Frontal cortex (tissue), 4 donors: ENCODE measurements around the gene MSH3. TPM values are rescaled to one million over a fixed set of nuclear protein-coding genes. Genes with fewer than 3 reads are reported as not detected.
"Not testable (repeated sequence)": the region's sequence is repeated elsewhere in the genome, so short reads cannot be mapped to it uniquely, and the experiment has no call there.

ENCODE experiments used
- DNase-seq, 2 donors: peaks; one replicate each; pipeline ENCODE4 v3.0.0; 2012; ENCODE audit warnings: low spot score in 2 of 2
- FAIRE-seq: peaks from 2 replicates; lab custom pipeline; 2012; peaks lifted over from hg19 to GRCh38; lab: Jason Lieb, UNC
- total RNA-seq: library from RNA; depleted of rRNA; stranded (reverse); fragments of >200 nt; gene quantifications from one replicate; pipeline ENCODE4 v1.2.3, GENCODE V29; 2014
- donor health status: control.
- donor health status: control.
- donor health status: control.

The MSH3 gene
- total RNA-seq, 1 donor from 2014 or later = 32.6 TPM

GRCh38 chr5:80781356-80781755 is 126.9 kb downstream of the MSH3 start:
- FAIRE-seq (no peak), DNase-seq (no peak)

GRCh38 chr5:80782626-80783025 is 128.2 kb downstream of the MSH3 start:
- no peak for DNase-seq
- no peak for FAIRE-seq

DNA sequence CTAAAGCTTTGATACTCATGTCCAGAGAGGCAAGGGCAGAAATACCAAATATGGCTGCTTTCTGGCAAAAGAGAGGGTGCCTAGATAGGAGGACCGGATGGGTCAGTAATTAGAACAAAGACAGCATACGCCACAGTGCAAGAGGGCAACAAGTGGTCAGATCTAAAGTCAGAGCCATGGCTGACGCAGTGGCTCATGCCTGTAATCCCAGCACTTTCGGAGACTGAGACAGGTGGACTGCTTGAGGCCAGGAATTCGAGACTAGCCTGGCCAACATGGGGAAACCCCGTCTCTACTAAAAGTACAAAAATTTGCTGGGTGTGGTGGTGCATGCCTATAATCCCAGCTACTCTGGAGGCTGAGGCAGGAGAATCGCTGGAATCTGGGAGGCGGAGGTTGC is 129.3 kb downstream of the MSH3 start:
- not testable (repeated sequence) for DNase-seq, FAIRE-seq

DNA sequence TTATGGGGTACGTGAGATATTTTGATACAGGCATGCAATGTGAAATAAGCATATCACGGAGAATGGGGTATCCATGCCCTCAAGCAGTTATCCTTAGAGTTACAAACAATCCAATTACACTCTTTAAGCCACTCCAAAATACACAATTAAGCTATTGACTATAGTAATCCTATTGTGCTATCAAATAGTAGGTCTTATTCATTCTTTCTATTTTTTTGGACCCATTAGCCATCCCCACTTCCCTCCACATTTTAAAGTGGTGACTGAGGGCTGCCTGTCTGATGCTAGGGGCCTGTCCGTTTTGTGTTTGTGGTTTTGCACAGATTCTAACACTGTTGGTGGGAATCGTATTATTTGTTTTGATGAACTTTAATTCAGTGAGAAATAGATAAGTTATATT is 130.0 kb downstream of the MSH3 start:
- FAIRE-seq = no peak
- DNase-seq = no peak

- FAIRE-seq, DNase-seq: not testable (repeated sequence)
Observed at GRCh38 chr5:80789319-80790016, 135.0 kb downstream of the MSH3 start.

- FAIRE-seq (no peak), DNase-seq (no peak)
Observed at GRCh38 chr5:80790698-80791097, 136.2 kb downstream of the MSH3 start.

- DNase-seq (no peak), FAIRE-seq (no peak)
Observed at GRCh38 chr5:80793354-80793753, 138.9 kb downstream of the MSH3 start.

DNA sequence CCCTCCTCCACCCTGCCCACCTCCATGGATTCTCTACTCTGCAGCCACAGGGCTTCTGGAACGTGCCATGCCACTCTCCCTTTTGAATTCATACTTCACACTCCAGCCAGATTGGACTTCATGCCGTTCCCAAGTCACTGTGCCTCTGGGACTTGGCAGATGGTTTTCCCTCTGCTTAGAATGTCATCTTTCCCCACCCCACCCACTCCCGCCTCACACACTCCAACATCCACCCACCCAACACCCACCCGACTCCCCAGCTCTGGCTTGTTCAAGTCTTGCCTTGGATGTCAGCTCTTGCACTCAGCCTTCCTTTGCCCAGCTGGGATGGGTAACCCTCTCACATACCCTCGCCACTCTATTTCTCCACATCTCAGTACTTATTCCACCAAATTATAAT is 142.4 kb downstream of the MSH3 start:
- DNase-seq (peak in 1 of 2 donors; percentile 5), FAIRE-seq (no peak)

DNA sequence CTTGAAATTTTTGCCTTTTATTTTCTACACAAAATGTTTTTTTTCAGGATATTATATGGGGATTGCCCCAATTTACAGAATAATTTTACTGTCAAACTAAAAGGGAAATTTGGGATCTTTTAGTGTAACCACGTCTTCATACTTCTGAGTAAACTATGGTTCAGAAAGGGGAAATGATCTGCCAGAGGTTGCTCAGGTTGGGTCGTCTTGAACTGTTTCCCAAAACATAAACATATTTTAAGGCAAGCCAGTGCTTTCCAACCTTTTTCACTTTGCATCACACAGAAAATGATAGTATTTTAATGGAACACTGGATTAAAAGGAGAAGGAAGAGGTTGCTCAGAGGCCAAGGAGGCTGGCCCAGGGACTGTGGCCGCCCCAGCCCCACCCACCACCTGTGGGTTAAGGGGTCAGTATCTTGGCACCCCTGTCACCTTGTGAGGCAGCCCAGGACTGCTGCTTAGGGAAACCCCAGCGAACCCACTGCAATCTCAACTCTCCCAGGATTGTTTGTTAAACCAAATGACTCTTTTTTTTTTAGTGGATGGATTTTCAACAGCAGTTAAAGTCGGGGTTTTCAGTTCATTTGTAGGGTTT is 143.1 kb downstream of the MSH3 start:
- no peak for DNase-seq
- no peak for FAIRE-seq

- DNase-seq = no peak
- FAIRE-seq = no peak
Observed at GRCh38 chr5:80798166-80798565, 143.7 kb downstream of the MSH3 start.

GRCh38 chr5:80798633-80799032 is 144.2 kb downstream of the MSH3 start:
- FAIRE-seq = no peak
- no peak for DNase-seq

DNA sequence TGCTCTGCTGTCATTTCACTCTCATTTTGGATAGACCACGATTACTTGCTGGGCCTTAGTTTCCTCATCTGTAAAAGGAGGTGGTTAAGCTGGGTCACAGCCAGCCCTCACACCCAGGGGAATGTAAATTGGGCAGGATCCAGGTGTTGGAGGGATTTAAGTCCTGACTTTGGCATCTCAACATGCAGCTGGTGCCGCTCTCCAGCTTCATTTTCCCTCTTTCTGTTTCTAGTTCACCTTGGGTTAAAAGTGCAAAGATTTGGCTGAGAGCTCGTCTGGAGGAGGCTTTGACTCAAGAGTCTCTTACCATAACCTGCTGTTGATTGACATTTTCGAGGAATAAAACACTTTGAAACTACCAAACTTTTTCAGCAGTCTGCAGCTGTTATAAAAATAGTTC is 144.6 kb downstream of the MSH3 start:
- DNase-seq (no peak), FAIRE-seq (no peak)

GRCh38 chr5:80799573-80799972 is 145.1 kb downstream of the MSH3 start:
- FAIRE-seq (no peak), DNase-seq (no peak)

- FAIRE-seq (no peak), DNase-seq (no peak)
Observed at GRCh38 chr5:80804332-80804731, 149.9 kb downstream of the MSH3 start.

DNA sequence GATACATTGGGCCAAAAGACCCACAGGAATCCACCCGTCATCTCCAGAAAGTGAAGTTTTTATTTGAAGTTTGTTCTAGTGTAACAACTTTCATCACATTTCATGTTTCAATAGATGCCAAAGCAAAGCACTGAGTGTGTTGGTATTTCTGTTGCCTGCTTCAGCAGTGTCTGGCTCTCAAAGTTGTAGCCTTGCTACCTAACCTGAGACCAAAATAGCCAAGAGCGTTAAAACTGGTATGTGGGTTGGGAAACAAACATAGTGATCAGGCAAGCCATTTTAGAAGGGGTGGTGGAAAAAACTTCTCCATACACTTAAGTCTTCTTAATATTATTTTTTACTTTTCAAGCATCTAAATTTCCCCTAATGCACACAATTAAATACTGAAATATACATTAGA is 150.6 kb downstream of the MSH3 start:
- no peak for DNase-seq
- FAIRE-seq = no peak

GRCh38 chr5:80806929-80807328 is 152.5 kb downstream of the MSH3 start:
- DNase-seq (no peak), FAIRE-seq (no peak)

DNA sequence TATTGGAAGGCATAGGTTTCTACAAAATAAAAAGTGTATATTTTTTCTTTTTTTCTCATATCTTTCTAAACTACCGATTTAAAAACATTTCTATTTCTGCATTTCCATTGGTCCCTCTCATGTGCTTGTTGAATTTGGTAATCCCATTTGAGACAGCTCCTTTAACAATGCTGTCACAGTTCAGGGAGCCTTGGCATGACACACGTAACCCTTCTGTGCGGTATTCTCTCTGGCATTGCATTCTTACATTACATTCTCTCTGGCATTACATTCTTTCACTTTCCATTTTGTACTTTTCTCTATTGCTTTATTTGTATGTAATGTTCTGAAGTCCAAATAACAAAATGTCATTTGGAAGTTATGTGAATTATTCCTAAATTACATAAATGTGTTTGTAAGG is 155.0 kb downstream of the MSH3 start:
- no peak for DNase-seq
- peak; percentile 30 for FAIRE-seq

DNA sequence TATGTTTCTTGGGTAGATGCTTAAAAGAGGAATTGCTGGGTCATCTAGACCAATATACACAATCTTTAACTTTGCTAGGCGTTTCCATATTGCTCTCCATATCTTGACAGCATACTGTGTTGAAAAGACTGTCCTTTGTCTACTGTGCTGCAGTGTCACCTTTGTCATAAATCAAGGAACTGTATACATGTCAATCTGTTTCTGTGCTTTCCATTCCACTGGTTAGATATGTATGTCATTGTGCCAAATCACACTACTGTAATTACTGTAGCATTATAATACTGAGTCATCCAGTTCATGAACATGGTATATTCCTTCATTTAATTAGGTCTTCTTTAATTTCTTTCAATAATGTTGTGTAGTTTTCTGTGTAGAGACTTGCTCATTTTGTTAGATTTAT is 156.0 kb downstream of the MSH3 start:
- DNase-seq (no peak), FAIRE-seq (no peak)

- no peak for FAIRE-seq
Observed at GRCh38 chr5:80816590-80816989, 162.1 kb downstream of the MSH3 start.

DNA sequence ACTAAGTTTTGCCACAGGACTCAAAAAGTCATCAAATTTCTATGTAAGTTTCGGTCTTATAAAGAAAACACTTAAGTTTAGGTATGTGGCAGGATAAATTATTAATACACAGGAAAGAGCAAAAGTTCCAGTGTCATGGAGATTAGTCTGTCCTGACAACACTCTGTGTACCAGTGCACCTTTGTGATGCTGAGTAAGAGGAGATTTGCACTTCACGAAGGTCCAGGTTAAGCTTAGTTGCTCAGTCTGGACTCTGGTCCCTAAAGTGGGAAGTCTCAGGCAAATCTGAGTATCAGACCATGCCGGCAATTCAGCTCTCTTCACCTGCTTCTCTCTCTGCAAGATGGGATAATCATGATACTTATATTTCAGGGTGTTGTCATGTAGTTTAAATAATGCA is 166.2 kb downstream of the MSH3 start:
- DNase-seq = no peak
- FAIRE-seq = no peak

More at GRCh38 chr5:80816590-80816989, 162.1 kb downstream of the MSH3 start:
- DNase-seq = no peak

DNA sequence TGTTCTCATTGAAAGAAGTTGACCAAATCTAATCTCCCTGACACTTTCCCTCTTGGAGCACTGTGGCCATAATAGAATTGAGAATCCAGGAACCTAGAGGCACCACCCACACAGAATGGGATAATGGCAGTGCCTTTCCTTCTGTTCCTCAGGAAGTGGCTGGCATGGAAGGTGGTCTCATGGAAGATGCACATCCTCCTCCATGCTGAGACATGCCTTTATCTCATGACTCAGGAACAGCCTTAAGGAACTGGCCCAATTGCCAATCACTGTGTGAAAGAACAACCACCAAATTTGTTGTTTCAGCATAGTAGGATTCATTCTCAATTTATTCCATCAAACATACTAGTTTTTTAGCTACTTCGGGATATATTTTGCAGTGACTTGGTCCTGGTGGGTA is 168.2 kb downstream of the MSH3 start:
- no peak for DNase-seq
- FAIRE-seq = no peak

DNA sequence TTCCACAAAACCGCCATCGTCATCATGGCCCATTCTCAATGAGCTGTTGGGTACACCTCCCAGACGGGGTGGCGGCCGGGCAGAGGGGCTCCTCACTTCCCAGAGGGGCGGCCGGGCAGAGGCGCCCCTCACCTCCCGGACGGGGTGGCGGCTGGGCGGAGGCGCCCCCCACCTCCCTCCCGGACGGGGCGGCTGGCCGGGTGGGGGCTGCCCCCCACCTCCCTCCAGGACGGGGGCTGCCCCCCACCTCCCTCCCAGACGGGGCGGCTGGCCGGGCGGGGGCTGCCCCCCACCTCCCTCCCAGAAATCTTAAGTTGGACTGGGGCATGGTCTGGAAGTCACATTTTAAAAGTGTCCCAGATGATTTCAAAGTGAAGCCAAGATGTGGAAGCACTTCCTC is 169.7 kb downstream of the MSH3 start:
- not testable (repeated sequence) for FAIRE-seq, DNase-seq
